IMR-90 (cell line): Measurements from ENCODE around the gene ITSN1. TPM values are rescaled to one million over a fixed set of nuclear protein-coding genes. Genes with fewer than 3 reads are reported as not detected.

Source experiments
- polyA plus RNA-seq, 3 experiments: library from polyadenylated mRNA; depleted of rRNA; stranded (reverse); fragments of >200 nt; gene quantifications; 2 replicates each; pipeline ENCODE4 v1.2.3, GENCODE V29; 2012; ENCODE audit warnings: low replicate concordance in 1 of 3
- total RNA-seq: library from RNA; depleted of rRNA; stranded (reverse); fragments of >200 nt; gene quantifications from 2 replicates; pipeline ENCODE4 v1.2.3, GENCODE V29; 2012; rRNA removed

ITSN1 gene
- total and polyA plus RNA-seq, 2 of the 4 experiments (the other 2 are of a cell fraction) = 45.4 to 62.0 TPM

Other genes with a start within 250 kb of the ITSN1 start
- gene IFNGR2, start 239.1 kb upstream of the ITSN1 start, total RNA-seq = 52.8 and 66.0 TPM in 2 replicates
- 64.9 and 73.8 TPM in 2 replicates for gene IFNGR2, start 239.1 kb upstream of the ITSN1 start, polyA plus RNA-seq (2012; rRNA removed)
- gene TMEM50B, start 162.5 kb upstream of the ITSN1 start, total RNA-seq = 10.9 and 21.4 TPM in 2 replicates
- 20.1 and 25.9 TPM in 2 replicates for gene TMEM50B, start 162.5 kb upstream of the ITSN1 start, polyA plus RNA-seq (2012; rRNA removed)
- gene DNAJC28, start 150.8 kb upstream of the ITSN1 start, total RNA-seq = 0.54 and 1.4 TPM in 2 replicates
- 0.60 and 0.65 TPM in 2 replicates for gene DNAJC28, start 150.8 kb upstream of the ITSN1 start, polyA plus RNA-seq (2012; rRNA removed)
- gene GART, start 100.4 kb upstream of the ITSN1 start, total RNA-seq = 73.8 and 115 TPM in 2 replicates
- gene GART, start 100.4 kb upstream of the ITSN1 start, polyA plus RNA-seq (2012; rRNA removed) = 21.0 and 29.9 TPM in 2 replicates
- gene SON, start 99.5 kb upstream of the ITSN1 start, total RNA-seq = 144 and 146 TPM in 2 replicates
- 62.9 and 81.6 TPM in 2 replicates for gene SON, start 99.5 kb upstream of the ITSN1 start, polyA plus RNA-seq (2012; rRNA removed)
- gene DONSON, start 53.8 kb upstream of the ITSN1 start, total RNA-seq = 14.3 and 16.7 TPM in 2 replicates
- 16.6 and 17.2 TPM in 2 replicates for gene DONSON, start 53.8 kb upstream of the ITSN1 start, polyA plus RNA-seq (2012; rRNA removed)
- gene CRYZL1, start 760 bp upstream of the ITSN1 start, total RNA-seq = 19.9 and 23.1 TPM in 2 replicates
- gene CRYZL1, start 760 bp upstream of the ITSN1 start, polyA plus RNA-seq (2012; rRNA removed) = 23.7 and 28.5 TPM in 2 replicates